ENCODE results near the gene CEP164. TPM values are rescaled to one million over a fixed set of nuclear protein-coding genes. Genes with fewer than 3 reads are reported as not detected.
"Not testable (repeated sequence)": the region's sequence is repeated elsewhere in the genome, so short reads cannot be mapped to it uniquely, and the experiment has no call there.

Gene CEP164
- total RNA-seq, 1 donor from 2014 or later, result 9.9 TPM

GRCh38 chr11:117444711-117445658 lies 117.3 kb downstream of the CEP164 start:
- intact Hi-C loops (cut with DNase I), result no loop called here
- DNase-seq (ENCODE audit: low spot score), result no peak

- intact Hi-C loops (cut with DNase I), result no loop called here
- DNase-seq (ENCODE audit: low spot score), result no peak
Measured at GRCh38 chr11:117449111-117449693, 121.5 kb downstream of the CEP164 start.

DNA sequence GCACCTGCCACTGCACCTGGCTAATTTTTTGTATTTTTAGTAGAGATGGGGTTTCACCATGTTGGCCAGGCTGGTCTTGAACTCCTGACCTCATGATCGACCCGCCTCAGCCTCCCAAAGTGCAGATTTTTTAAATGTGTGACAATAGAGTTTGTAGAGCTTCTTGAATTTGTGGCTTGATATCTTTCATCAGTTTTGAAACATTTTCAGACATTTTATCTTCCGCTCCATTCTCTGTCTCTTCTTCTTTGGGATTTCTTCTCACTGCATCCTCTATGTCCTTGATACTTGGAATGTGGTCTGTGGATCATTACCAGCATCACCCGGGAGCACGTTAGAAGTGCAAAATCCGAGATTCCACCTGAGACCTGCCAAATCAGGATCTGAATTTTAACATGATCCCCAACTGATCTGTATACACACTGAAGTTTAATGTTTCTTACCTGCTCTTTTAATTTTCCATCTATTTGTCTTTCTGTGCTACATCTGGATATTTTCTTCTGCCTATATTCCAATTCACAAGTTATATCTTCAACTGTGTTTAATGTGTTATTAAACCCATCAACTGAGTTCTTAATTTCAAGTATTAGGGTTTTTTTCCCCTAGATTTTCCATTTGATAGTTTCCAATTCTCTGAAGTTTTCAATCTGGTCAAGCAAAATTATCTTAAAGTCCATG lies 126.4 kb downstream of the CEP164 start:
- no peak for DNase-seq (ENCODE audit: low spot score)
- intact Hi-C loops (cut with DNase I), result no loop called here

DNA sequence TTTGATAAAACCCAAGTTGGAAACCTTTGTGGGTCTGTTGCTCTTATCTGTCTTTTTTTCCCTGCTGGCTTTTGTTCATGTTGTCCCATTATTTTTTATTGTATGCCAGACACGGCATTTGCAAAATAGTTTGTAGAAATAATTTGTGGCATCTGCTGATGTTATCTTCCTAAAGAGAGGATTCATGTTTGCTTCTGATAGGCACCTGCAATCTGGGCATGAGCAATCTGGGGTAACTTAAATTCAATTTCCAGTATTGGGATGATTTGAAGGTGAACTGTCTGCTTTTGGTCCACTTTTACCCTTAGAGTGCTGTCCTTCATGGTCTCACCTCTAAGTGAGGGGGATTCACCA lies 126.9 kb downstream of the CEP164 start:
- intact Hi-C loops (cut with DNase I), result no loop called here
- no peak for DNase-seq (ENCODE audit: low spot score)

- DNase-seq (ENCODE audit: low spot score), result no peak
- intact Hi-C loops (cut with DNase I), result no loop called here
Measured at GRCh38 chr11:117456027-117456720, 128.5 kb downstream of the CEP164 start.

GRCh38 chr11:117456721-117457029 lies 129.0 kb downstream of the CEP164 start:
- DNase-seq (ENCODE audit: low spot score); intact Hi-C loops (cut with DNase I): not testable (repeated sequence)

DNA sequence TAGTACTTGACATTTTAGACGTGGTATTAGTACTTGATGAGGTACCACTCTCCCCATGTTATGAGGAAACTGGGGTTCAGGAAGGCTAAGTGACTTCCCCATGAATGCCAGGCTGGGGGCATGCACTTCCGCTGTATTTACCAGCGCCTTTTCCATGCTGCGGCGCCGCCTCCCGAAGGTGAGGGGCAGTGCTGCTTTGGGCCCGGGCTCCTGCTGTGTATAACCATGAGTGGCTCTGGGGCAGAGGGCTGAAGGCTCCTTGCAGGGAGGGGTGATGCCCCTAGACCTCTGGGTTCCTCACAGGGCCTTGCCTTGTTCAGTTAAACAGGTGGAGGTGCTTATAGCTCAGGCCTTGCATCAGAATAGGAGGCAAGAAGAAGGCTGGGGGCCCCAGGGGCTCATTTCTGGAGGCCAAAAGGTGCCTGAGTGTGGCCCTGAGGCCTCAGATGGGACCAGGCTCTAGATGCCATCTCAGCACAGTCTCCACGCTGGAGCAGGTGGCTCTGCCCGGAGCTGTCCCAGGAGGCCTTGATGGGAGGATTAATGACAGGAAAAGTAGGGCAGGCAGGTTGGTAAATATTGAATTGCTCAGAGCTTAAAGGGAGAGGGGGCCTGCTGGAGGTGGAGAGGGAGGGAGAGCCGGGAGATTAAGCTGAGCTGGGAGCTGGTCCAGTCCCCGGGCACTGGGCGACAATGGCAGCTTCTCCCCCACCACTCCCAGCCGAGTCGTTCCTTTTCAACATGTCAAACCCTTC lies 129.6 kb downstream of the CEP164 start:
- DNase-seq (ENCODE audit: low spot score), result no peak
- intact Hi-C loops (cut with DNase I), result no loop called here

DNA sequence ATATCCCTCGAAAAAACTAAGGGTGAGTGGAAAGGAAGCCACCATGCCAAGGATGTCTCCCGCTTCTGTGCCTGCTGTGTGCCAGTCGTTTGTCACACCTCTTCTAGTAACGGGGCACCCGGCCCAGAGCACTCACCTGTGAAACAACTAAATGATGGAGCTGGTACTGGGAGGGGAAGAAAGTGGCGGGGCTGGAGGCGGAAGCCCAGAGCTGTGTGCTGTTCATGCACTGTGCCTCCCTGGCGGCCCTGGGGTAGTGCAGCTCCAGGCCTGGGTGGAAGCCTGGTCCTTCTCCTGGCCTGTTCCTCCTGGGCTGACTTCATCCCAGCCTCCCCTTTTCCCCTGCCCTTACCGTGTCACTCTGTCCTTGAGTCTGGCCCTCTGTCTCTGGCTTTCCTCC lies 130.2 kb downstream of the CEP164 start:
- no peak for DNase-seq (ENCODE audit: low spot score)
- intact Hi-C loops (cut with DNase I), result no loop called here

- intact Hi-C loops (cut with DNase I), result no loop called here
- no peak for DNase-seq (ENCODE audit: low spot score)
Measured at GRCh38 chr11:117458275-117459122, 130.8 kb downstream of the CEP164 start.

DNA sequence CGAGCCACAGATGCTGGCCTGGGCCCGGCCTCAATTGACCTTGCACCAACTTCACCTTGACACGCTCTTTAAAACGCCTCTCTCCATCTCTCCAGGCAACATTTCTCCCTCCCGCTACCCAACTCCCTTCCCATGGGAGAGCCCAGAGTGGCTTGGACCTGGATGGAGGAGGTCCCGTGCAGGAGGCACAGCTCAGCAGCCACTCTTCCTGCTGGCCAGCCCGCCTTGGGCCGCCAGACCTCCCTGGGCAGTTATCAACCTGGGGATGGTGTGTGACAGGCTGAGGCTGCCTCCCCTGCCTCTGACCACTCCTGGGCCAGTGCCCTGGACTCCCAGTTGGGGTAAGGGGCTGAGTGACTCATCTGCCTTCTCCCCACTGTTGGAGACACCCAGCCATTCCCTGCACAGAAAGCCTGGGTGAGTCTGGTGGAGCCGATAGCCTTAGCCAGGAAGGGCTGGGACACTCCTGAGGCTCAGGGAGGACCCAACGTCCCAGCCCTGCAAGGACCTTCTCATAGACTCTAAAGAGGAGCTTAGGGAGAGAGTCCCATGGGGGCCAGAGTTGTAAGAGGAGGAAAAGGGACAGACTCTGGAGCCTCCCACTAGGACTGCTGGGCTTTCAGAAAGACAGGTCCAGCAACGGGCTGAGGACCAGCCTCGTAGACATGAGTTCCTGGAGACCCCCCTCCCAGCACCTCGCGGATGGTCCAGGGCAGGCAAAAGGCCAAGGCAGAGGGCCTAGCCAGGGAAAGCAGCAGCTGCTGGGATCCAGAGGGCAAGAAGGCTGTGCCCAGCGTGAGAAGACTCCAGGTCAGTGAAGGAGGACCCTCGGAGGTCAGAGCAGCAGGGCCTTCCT lies 131.7 kb downstream of the CEP164 start:
- intact Hi-C loops (cut with DNase I), result no loop called here
- no peak for DNase-seq (ENCODE audit: low spot score)

DNA sequence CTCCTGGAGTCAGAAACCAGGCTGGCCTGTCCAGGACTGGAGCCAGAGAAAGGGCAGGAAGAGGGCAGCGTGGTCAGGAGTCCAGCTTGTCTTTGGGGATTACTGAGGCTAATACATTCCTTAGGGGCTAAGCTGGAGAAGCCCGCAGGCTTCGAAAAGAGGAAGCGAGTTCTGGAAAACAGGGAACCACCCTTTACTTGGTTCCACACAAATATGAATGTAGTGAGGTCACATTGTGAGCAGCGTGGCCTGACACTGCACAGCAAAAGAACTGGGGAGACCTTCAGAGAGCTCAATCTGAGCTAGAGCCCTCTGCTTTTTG lies 132.3 kb downstream of the CEP164 start:
- no peak for DNase-seq (ENCODE audit: low spot score)
- intact Hi-C loops (cut with DNase I), result no loop called here

- DNase-seq (ENCODE audit: low spot score), result no peak
- intact Hi-C loops (cut with DNase I), result no loop called here
Measured at GRCh38 chr11:117461396-117462182, 133.9 kb downstream of the CEP164 start.

GRCh38 chr11:117462183-117462863 lies 134.7 kb downstream of the CEP164 start:
- DNase-seq (ENCODE audit: low spot score), result no peak
- intact Hi-C loops (cut with DNase I), result no loop called here

DNA sequence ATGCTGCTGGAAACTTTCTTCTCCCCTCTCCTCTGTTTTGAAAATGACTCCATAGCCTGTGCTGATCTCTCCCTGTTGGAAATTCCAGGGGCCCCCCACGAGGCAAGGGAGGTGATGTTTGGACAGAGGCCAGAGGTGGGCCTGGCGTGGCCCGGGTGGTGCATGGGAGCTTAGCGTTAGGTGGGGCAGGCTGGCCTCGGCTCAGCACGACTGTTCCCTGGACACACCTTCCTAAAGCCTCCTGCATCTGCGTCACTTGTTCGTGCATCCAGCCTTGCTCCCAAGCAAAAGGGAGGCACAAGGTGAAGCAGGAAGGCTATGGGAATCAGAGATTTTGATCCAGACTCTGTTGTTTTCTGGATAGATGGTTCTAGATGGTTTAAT lies 135.2 kb downstream of the CEP164 start:
- intact Hi-C loops (cut with DNase I), result no loop called here
- DNase-seq (ENCODE audit: low spot score), result no peak
